Ishikawa (cell line): ENCODE measurements around the gene LRRC2.

Source experiments
- EP300 ChIP-seq: IDR thresholded peaks from 2 replicates; pipeline ENCODE4 v1.6.1; 2012; ENCODE audit warnings: borderline replicate concordance
- FOXM1 ChIP-seq: IDR thresholded peaks from 2 replicates; pipeline ENCODE4 v1.6.1; 2012; ENCODE audit warnings: low read depth, borderline replicate concordance
- TAF1 ChIP-seq: IDR thresholded peaks from 2 replicates; pipeline ENCODE4 v1.6.1; 2012; ENCODE audit warnings: low read depth, mild to moderate bottlenecking

GRCh38 chr3:46586738-46587246 is 20.7 kb upstream of the LRRC2 start:
- TF ChIP-seq FOXM1, result no peak
- no peak for TF ChIP-seq EP300
- TF ChIP-seq TAF1, result no peak
